ENCODE results near the gene MRPS23. TPM values are rescaled to one million over a fixed set of nuclear protein-coding genes. Genes with fewer than 3 reads are reported as not detected.

MRPS23 gene
- total and polyA plus RNA-seq, 2 of the 13 experiments (the other 11 are each of a cell fraction or from before 2014, with no cell fraction given), result 63.2 to 181 TPM

- no peak for TF ChIP-seq AHDC1 (CRISPR knock-in tag; IDR thresholded peaks at IDR 0.05; ENCODE audit: borderline replicate concordance)
- TF ChIP-seq TEAD3 (CRISPR knock-in tag; optimal IDR thresholded peaks at IDR 0.05; ENCODE audit: borderline replicate concordance), result no peak
- TF ChIP-seq ZNF740 (CRISPR knock-in tag; IDR thresholded peaks at IDR 0.05), result no peak
- TF ChIP-seq ZFYVE20 (CRISPR knock-in tag; IDR thresholded peaks at IDR 0.05; ENCODE audit: borderline replicate concordance, low read depth), result no peak
- TF ChIP-seq RBM22 (optimal IDR thresholded peaks at IDR 0.05; ENCODE audit: low read length), result peak; percentile 75
- no peak for TF ChIP-seq PRDM15 (CRISPR knock-in tag; IDR thresholded peaks at IDR 0.05)
- TF ChIP-seq ISX (CRISPR knock-in tag; conservative IDR thresholded peaks at IDR 0.05), result no peak
- TF ChIP-seq MXI1 (IDR thresholded peaks at IDR 0.05; ENCODE audit: borderline replicate concordance, low read depth, low read length), result no peak
- no peak for TF ChIP-seq ZNF562 (CRISPR knock-in tag; IDR thresholded peaks at IDR 0.05; ENCODE audit: borderline replicate concordance)
- peak; percentile 60; the same call in 1 of the 2 replicates for TF ChIP-seq RXRA (CRISPR knock-in tag; IDR thresholded peaks at IDR 0.05)
- 0 out of 2 replicates have a peak, but pooled peaks have one; percentile 22 for TF ChIP-seq POLR2G (IDR thresholded peaks at IDR 0.05; ENCODE audit: low read depth, low read length)
- no peak for TF ChIP-seq YY1 (IDR thresholded peaks at IDR 0.05; ENCODE audit: insufficient read depth, insufficient replicate concordance, low read depth, low read length)
- TF ChIP-seq RNF219 (CRISPR knock-in tag; IDR thresholded peaks at IDR 0.05), result no peak
- TF ChIP-seq ZSCAN5A (CRISPR knock-in tag; IDR thresholded peaks at IDR 0.05; ENCODE audit: borderline replicate concordance), result no peak
Measured at GRCh38 chr17:57868007-57868909, 18.4 kb upstream of the MRPS23 start (continued).

Data from HepG2 (cell line).